SK-N-SH (cell line): Measurements from ENCODE around the gene MTCL1. TPM values are rescaled to one million over a fixed set of nuclear protein-coding genes. Genes with fewer than 3 reads are reported as not detected.

Experiments used
- CTCF ChIA-PET: fragments of 300-600, 350-600 bp; formaldehyde crosslinking; extraction: SDS; loops from one replicate; lab custom pipeline; 2021; lab: Yijun Ruan, JAX
- POLR2A ChIA-PET: fragments of 350-600 bp; sonication (Branson Sonifier 250); formaldehyde crosslinking; extraction: SDS; loops from one replicate; lab custom pipeline; 2020; ENCODE audit warnings: antibody characterized with exemption, inconsistent platforms; lab: Yijun Ruan, JAX
- DNase-seq: peaks from one replicate; pipeline ENCODE4 v3.0.0; 2012
- H2AFZ ChIP-seq: fragments of 200-600 bp; sonication (generic); 2 replicates; pipeline ENCODE4 v1.8.1; 2016; ENCODE audit warnings: antibody characterized with exemption, mild to moderate bottlenecking, low read depth
- H3F3A ChIP-seq: fragments of 200-600 bp; sonication (generic); replicated peaks from 2 replicates; pipeline ENCODE3; 2016; ENCODE audit warnings: antibody characterized with exemption, mild to moderate bottlenecking; ENCODE audit not compliant: insufficient read depth
- H3K27ac ChIP-seq, 2 experiments: fragments of 200-500 bp in 1 of 2; fragments of 200-600 bp in 1 of 2; sonication (Bioruptor generic) in 1 of 2; sonication (generic), shearing (Covaris generic) in 1 of 2; 2 replicates each; pipeline versions ENCODE4 v1.5.1 to v1.6.1; 2014 to 2016; ENCODE audit warnings: low read depth in 2 of 2, inconsistent platforms in 1 of 2, low read length in 1 of 2, mild to moderate bottlenecking in 1 of 2, mixed read lengths in 1 of 2
- H3K27me3 ChIP-seq: fragments of 200-600 bp; sonication (generic), shearing (Covaris generic); 2 replicates; pipeline ENCODE4 v1.6.1; 2016; ENCODE audit warnings: mixed run types; ENCODE audit not compliant: insufficient read depth
- H3K36me3 ChIP-seq, 2 experiments: fragments of 200-500 bp in 1 of 2; fragments of 200-600 bp in 1 of 2; sonication (Bioruptor generic) in 1 of 2; sonication (generic) in 1 of 2; replicated peaks in 1 of 2; 2 replicates each; pipeline versions ENCODE3 to v1.5.1; 2014 to 2016; ENCODE audit warnings: low read length in 1 of 2, mild to moderate bottlenecking in 1 of 2; ENCODE audit not compliant: insufficient read depth in 2 of 2, control insufficient read depth in 1 of 2
- H3K4me1 ChIP-seq, 2 experiments: fragments of 200-500 bp in 1 of 2; fragments of 200-600 bp in 1 of 2; sonication (Bioruptor generic) in 1 of 2; sonication (generic), shearing (Covaris generic) in 1 of 2; 2 replicates each; pipeline versions ENCODE4 v1.5.1 to v1.6.1; 2014 to 2016; ENCODE audit warnings: low read depth in 1 of 2, low read length in 1 of 2, mixed run types in 1 of 2; ENCODE audit not compliant: insufficient read depth in 2 of 2, control insufficient read depth in 1 of 2
- H3K4me2 ChIP-seq: fragments of 200-600 bp; sonication (generic), shearing (Covaris generic); 2 replicates; pipeline ENCODE4 v1.6.1; 2017; ENCODE audit warnings: mixed run types
- H3K4me3 ChIP-seq, 2 experiments: fragments of 200-500 bp in 1 of 2; fragments of 200-600 bp in 1 of 2; sonication (Bioruptor generic) in 1 of 2; sonication (generic), shearing (Covaris generic) in 1 of 2; 2 replicates each; pipeline versions ENCODE4 v1.5.1 to v1.8.1; 2014 to 2016; ENCODE audit warnings: low read depth in 2 of 2, inconsistent platforms in 1 of 2, low read length in 1 of 2, mild to moderate bottlenecking in 1 of 2, mixed read lengths in 1 of 2, moderate library complexity in 1 of 2
- H3K79me2 ChIP-seq: fragments of 200-600 bp; sonication (generic); 2 replicates; pipeline ENCODE4 v1.8.1; 2017; ENCODE audit warnings: mild to moderate bottlenecking; ENCODE audit not compliant: insufficient read depth
- H3K9ac ChIP-seq: fragments of 200-600 bp; sonication (generic); 2 replicates; pipeline ENCODE4 v1.6.1; 2017; ENCODE audit warnings: mixed run types
- H3K9me2 ChIP-seq: fragments of 200-600 bp; sonication (generic); 2 replicates; pipeline ENCODE4 v1.6.1; 2017; ENCODE audit warnings: mixed run types
- H3K9me3 ChIP-seq: fragments of 200-600 bp; sonication (generic); 2 replicates; pipeline ENCODE4 v1.6.1; 2017; ENCODE audit warnings: mixed run types, mild to moderate bottlenecking, moderate library complexity
- H4K20me1 ChIP-seq: fragments of 200-600 bp; sonication (generic); 2 replicates; pipeline ENCODE4 v1.6.1; 2017; ENCODE audit warnings: mild to moderate bottlenecking, mixed run types; ENCODE audit not compliant: insufficient read depth
- CHD2 ChIP-seq: fragments of 150-350 bp; IDR thresholded peaks from 2 replicates; pipeline ENCODE4 v1.6.1; 2018; ENCODE audit warnings: low read length; ENCODE audit not compliant: partially characterized antibody
- ELF1 ChIP-seq: IDR thresholded peaks from 2 replicates; pipeline ENCODE4 v1.4.0; 2012
- EP300 ChIP-seq, 2 experiments: IDR thresholded peaks; 2 replicates each; pipeline versions ENCODE4 v1.4.0 to v1.6.1; 2012; ENCODE audit warnings: borderline replicate concordance in 1 of 2, low read depth in 1 of 2, low read length in 1 of 2
- EZH2phosphoT487 ChIP-seq: fragments of 200-600 bp; sonication (generic); IDR thresholded peaks from 2 replicates; pipeline ENCODE4 v1.6.1; 2017; ENCODE audit warnings: low read depth, mixed run types, mild to moderate bottlenecking, antibody characterized with exemption, moderate library complexity, borderline replicate concordance
- FOXJ3 ChIP-seq: sonication (generic); formaldehyde crosslinking; IDR thresholded peaks from 2 replicates; pipeline ENCODE4 v1.5.1; 2020; ENCODE audit warnings: mild to moderate bottlenecking, missing genetic modification reagents
- FOXM1 ChIP-seq: IDR thresholded peaks from 2 replicates; pipeline ENCODE4 v1.4.0; 2012; ENCODE audit warnings: low read depth, mild to moderate bottlenecking
- GATA2 ChIP-seq: sonication (generic); formaldehyde crosslinking; IDR thresholded peaks from 2 replicates; pipeline ENCODE4 v1.5.0; 2020; ENCODE audit warnings: mild to moderate bottlenecking, missing genetic modification reagents
- MAX ChIP-seq: IDR thresholded peaks from 2 replicates; pipeline ENCODE4 v1.4.0; 2012; ENCODE audit warnings: low read depth
- MEF2A ChIP-seq: IDR thresholded peaks from 2 replicates; pipeline ENCODE4 v1.4.0; 2012; ENCODE audit warnings: low read depth, borderline replicate concordance
- MXI1 ChIP-seq: IDR thresholded peaks from 2 replicates; pipeline ENCODE4 v1.6.1; 2012; ENCODE audit warnings: mild to moderate bottlenecking, low read depth, low read length, improper control_type of control experiment
- NFIC ChIP-seq: IDR thresholded peaks from 2 replicates; pipeline ENCODE4 v1.4.0; 2012; ENCODE audit warnings: borderline replicate concordance
- NRF1 ChIP-seq: IDR thresholded peaks from 2 replicates; pipeline ENCODE4 v1.6.1; 2012; ENCODE audit warnings: low read depth, mild to moderate bottlenecking, low read length
- PBX3 ChIP-seq: IDR thresholded peaks from 2 replicates; pipeline ENCODE4; 2012
- POLR2AphosphoS5 ChIP-seq: IDR thresholded peaks from 2 replicates; pipeline ENCODE4 v1.6.1; 2012; ENCODE audit warnings: low read depth, low read length
- RAD21 ChIP-seq: IDR thresholded peaks from 2 replicates; pipeline ENCODE4 v1.6.1; 2012; ENCODE audit warnings: mild to moderate bottlenecking, low read length
- RCOR1 ChIP-seq: fragments of 150-350 bp; IDR thresholded peaks from 2 replicates; pipeline ENCODE4 v1.6.1; 2017; ENCODE audit warnings: antibody characterized with exemption, low read length
- REST ChIP-seq: IDR thresholded peaks from 2 replicates; pipeline ENCODE4 v1.6.1; 2012; ENCODE audit warnings: mild to moderate bottlenecking, low read depth, low read length, moderate library complexity
- RFX5 ChIP-seq: IDR thresholded peaks from 2 replicates; pipeline ENCODE4 v1.6.1; 2012; ENCODE audit warnings: mild to moderate bottlenecking, improper control_type of control experiment, low read length
- TCF12 ChIP-seq: IDR thresholded peaks from 2 replicates; pipeline ENCODE4 v1.4.0; 2012
- WGBS: methylation state at CpG from one replicate; pipeline ENCODE4 v1.1.6; 2017; ENCODE audit warnings: low lambda C conversion rate; 5-methylcytosine and 5-hydroxymethylcytosine counted together
- polyA plus RNA-seq, 3 experiments: library from polyadenylated mRNA; depleted of rRNA; stranded (reverse); fragments of >200 nt; gene quantifications; 2 replicates each; pipeline ENCODE4 v1.2.3, GENCODE V29; 2012
- TF ChIP-seq, protein P1 (sequence below): IDR thresholded peaks from 2 replicates; pipeline ENCODE4 v1.4.0; 2012; ENCODE audit warnings: low read depth, borderline replicate concordance

Gene MTCL1
- polyA plus RNA-seq, 1 of the 3 experiments (the other 2 are of a cell fraction), result 33.5 TPM

DNA sequence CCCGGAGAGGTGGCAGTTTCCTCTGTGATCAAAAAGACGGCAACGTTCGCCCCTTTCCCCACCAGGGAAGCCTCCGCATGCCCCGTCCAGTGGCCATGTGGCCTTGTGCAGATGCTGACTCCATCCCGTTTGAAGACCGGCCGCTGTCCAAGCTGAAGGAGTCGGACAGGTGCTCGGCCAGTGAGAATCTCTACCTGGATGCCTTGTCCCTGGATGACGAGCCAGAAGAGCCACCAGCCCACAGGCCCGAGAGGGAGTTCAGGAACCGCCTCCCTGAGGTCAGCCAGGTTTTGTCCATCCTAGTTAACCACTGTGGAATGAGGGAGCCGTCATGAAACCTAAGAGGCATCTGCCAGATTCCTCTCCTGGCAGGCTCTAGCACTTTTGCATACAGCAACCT, 113.6 kb downstream of the MTCL1 start:
- peaks cover 0 to 6% of the 10 kb centered on the region in 2 experiments; a peak in 3 of 4 replicates for H3K4me1 ChIP-seq
- DNase-seq, result no peak
- TF ChIP-seq POLR2AphosphoS5, result no peak
- no peak for TF ChIP-seq GATA2 (CRISPR knock-in tag)
- H3K4me2 ChIP-seq, result no peak overlapping the region
- POLR2A ChIA-PET, result no interaction called here
- no peaks in the 10 kb centered on the region for H3K9me3 ChIP-seq
- no peaks in the 10 kb centered on the region for H4K20me1 ChIP-seq
- peaks cover 4% of the 10 kb centered on the region for H3F3A ChIP-seq
- CTCF ChIA-PET, result interaction anchor here (0.9 kb wide), 1 partner anchor 32 kb away, joined by 3 read pairs; no protein-coding TSS in a partner anchor
- H3K79me2 ChIP-seq, result no peaks in the 10 kb centered on the region
- H3K27ac ChIP-seq, result no peak overlapping the region
- no peak overlapping the region for H3K4me3 ChIP-seq
- peaks cover 41 to 56% of the 10 kb centered on the region in 2 experiments for H3K36me3 ChIP-seq
- WGBS, result 98% methylated on average over 11 of the region's 15 CpGs
- H3K9ac ChIP-seq, result no peak overlapping the region
- no peaks in the 10 kb centered on the region for H3K27me3 ChIP-seq
- H2AFZ ChIP-seq, result no peak overlapping the region
- no peaks in the 10 kb centered on the region for H3K9me2 ChIP-seq

- H3K4me1 ChIP-seq, result no peaks in the 10 kb centered on the region; a peak in 1 of 4 replicates
- TF ChIP-seq EP300 (IDR thresholded peaks at IDR 0.05; ENCODE audit: borderline replicate concordance in 1 of 2, low read depth in 1 of 2, low read length in 1 of 2) (no peak), MEF2A (no peak), FOXJ3 (no peak), TCF12 (no peak), GATA2 (CRISPR knock-in tag) (no peak), RFX5 (no peak), PBX3 (no peak), NFIC (no peak), ELF1 (no peak), RCOR1 (no peak), POLR2AphosphoS5 (no peak), REST (no peak), RAD21 (no peak), NRF1 (no peak), MXI1 (no peak), EZH2phosphoT487 (no peak), MAX (no peak), CHD2 (no peak), FOXM1 (no peak)
- TF ChIP-seq, protein P1, sequence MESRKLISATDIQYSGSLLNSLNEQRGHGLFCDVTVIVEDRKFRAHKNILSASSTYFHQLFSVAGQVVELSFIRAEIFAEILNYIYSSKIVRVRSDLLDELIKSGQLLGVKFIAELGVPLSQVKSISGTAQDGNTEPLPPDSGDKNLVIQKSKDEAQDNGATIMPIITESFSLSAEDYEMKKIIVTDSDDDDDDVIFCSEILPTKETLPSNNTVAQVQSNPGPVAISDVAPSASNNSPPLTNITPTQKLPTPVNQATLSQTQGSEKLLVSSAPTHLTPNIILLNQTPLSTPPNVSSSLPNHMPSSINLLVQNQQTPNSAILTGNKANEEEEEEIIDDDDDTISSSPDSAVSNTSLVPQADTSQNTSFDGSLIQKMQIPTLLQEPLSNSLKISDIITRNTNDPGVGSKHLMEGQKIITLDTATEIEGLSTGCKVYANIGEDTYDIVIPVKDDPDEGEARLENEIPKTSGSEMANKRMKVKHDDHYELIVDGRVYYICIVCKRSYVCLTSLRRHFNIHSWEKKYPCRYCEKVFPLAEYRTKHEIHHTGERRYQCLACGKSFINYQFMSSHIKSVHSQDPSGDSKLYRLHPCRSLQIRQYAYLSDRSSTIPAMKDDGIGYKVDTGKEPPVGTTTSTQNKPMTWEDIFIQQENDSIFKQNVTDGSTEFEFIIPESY, result no peak
- DNase-seq, result no peak
- no peaks in the 10 kb centered on the region for H4K20me1 ChIP-seq
- H3K79me2 ChIP-seq, result no peaks in the 10 kb centered on the region
- no peaks in the 10 kb centered on the region for H3F3A ChIP-seq
- H3K9me2 ChIP-seq, result no peaks in the 10 kb centered on the region
- H2AFZ ChIP-seq, result no peak overlapping the region
- no peak overlapping the region for H3K27ac ChIP-seq
- H3K4me2 ChIP-seq, result no peak overlapping the region
- 87% methylated on average over 9 of the region's 9 CpGs for WGBS
- ChIA-PET POLR2A (no interaction called here), CTCF (interaction anchor here (1.4 kb wide), 1 partner anchor 113 kb away, joined by 3 read pairs; no protein-coding TSS in a partner anchor)
- no peak overlapping the region for H3K9ac ChIP-seq
- H3K4me3 ChIP-seq, result no peak overlapping the region
- no peaks in the 10 kb centered on the region for H3K27me3 ChIP-seq
- peaks cover 36 to 70% of the 10 kb centered on the region in 2 experiments for H3K36me3 ChIP-seq
- H3K9me3 ChIP-seq, result no peaks in the 10 kb centered on the region
Measured at GRCh38 chr18:8820396-8821082, 115.2 kb downstream of the MTCL1 start.
